CD4-positive, CD25-positive, alpha-beta regulatory T cell (primary cell): ENCODE measurements around the gene LAIR1. TPM values are rescaled to one million over a fixed set of nuclear protein-coding genes. Genes with fewer than 3 reads are reported as not detected.
"Not testable (repeated sequence)": the region's sequence is repeated elsewhere in the genome, so short reads cannot be mapped to it uniquely, and the experiment has no call there.

Experiments used
- ATAC-seq, 2 donors: fragments of 150-1000 bp; cut with Tn5 transposase; one replicate each; pipeline ENCODE4 v1.10.0; 2021; ENCODE audit warnings: low read depth in 2 of 2, moderate number of reproducible peaks in 2 of 2, moderate library complexity in 1 of 2
- DNase-seq, 3 donors: peaks; one replicate each; pipeline versions ENCODE4 v3.0.0 to v3.0.0-alpha.2; 2012 to 2022; ENCODE audit warnings: mixed read lengths in 1 of 3
- H3K27ac ChIP-seq: one replicate; pipeline ENCODE4 v1.7.0; 2013; ENCODE audit warnings: mild to moderate bottlenecking, low read length; ENCODE audit not compliant: insufficient read depth, poor library complexity, severe bottlenecking
- H3K27me3 ChIP-seq: one replicate; pipeline ENCODE4 v1.7.0; 2013; ENCODE audit warnings: low read length; ENCODE audit not compliant: control insufficient read depth, insufficient read depth
- H3K36me3 ChIP-seq: one replicate; pipeline ENCODE4 v1.7.0; 2013; ENCODE audit warnings: mild to moderate bottlenecking, low read length, moderate library complexity; ENCODE audit not compliant: control insufficient read depth, insufficient read depth
- H3K4me1 ChIP-seq: 2 replicates; pipeline ENCODE4 v1.7.0; 2013; ENCODE audit warnings: mild to moderate bottlenecking, low read length; ENCODE audit not compliant: insufficient read depth, control insufficient read depth, poor library complexity, severe bottlenecking
- H3K4me3 ChIP-seq: one replicate; pipeline ENCODE4 v1.7.0; 2013; ENCODE audit warnings: low read depth, mild to moderate bottlenecking, low read length, moderate library complexity
- H3K9me3 ChIP-seq, 2 experiments: 1 replicate in 1 of 2; 2 replicates in 1 of 2; pipeline ENCODE4 v1.7.0; 2013; ENCODE audit warnings: low read length in 2 of 2, mild to moderate bottlenecking in 1 of 2, moderate library complexity in 1 of 2; ENCODE audit not compliant: control insufficient read depth in 2 of 2
- H3K27ac Mint-ChIP-seq, 3 donors: one replicate each; pipeline ENCODE4 v1.8.0; 2020 to 2022; ENCODE audit warnings: mild to moderate bottlenecking in 3 of 3, mixed read lengths in 3 of 3, moderate library complexity in 2 of 3
- H3K27me3 Mint-ChIP-seq: one replicate; pipeline ENCODE4 v1.8.0; 2022; ENCODE audit warnings: mild to moderate bottlenecking, mixed read lengths
- H3K36me3 Mint-ChIP-seq: one replicate; pipeline ENCODE4 v1.8.0; 2020; ENCODE audit warnings: mixed read lengths
- H3K4me1 Mint-ChIP-seq, 4 donors: one replicate each; pipeline ENCODE4 v1.8.0; 2020 to 2022; ENCODE audit warnings: mixed read lengths in 4 of 4, mild to moderate bottlenecking in 1 of 4
- H3K4me3 Mint-ChIP-seq, 4 donors: one replicate each; pipeline ENCODE4 v1.8.0; 2020 to 2022; ENCODE audit warnings: mild to moderate bottlenecking in 4 of 4, mixed read lengths in 4 of 4, moderate library complexity in 3 of 4
- H3K9me3 Mint-ChIP-seq, 7 donors: one replicate each; pipeline ENCODE4 v1.8.0; 2020 to 2022; ENCODE audit warnings: mixed read lengths in 7 of 7, mild to moderate bottlenecking in 3 of 7, moderate library complexity in 2 of 7
- polyA plus RNA-seq, 4 donors: library from polyadenylated mRNA; unstranded; fragments of 300-500 nt; fragmentation: Illumina TruSeq; gene quantifications; one replicate each; pipeline ENCODE4 v1.2.3, GENCODE V29; 2021
- total RNA-seq: library from RNA; stranded (reverse); gene quantifications from one replicate; pipeline ENCODE4 v1.2.3, GENCODE V29; 2022

LAIR1 gene
- total and polyA plus RNA-seq, 5 donors from 2014 or later = 33.2 to 61.8 (median 42.4) TPM

DNA sequence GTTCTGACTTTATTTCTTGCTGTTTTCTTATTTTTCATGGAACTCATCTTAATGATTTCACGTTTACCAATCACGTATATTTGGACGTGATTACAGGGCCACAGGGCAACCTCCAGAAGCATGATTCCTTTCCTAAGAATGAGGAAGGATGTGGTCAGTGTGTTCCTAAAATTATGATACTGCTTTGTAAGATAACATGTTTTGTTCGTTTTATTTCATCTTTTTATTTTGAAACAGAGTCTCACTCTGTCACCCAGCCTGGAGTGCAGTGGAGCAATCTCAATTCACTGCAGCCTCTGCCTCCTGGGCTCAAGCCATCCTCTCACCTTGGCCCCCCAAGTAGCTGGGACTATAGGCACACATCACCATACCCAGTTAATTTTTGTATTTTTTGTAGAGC, 24.8 kb upstream of the LAIR1 start:
- no peaks in the 10 kb centered on the region for H3K36me3 Mint-ChIP-seq
- H3K27me3 Mint-ChIP-seq = peaks cover 21% of the 10 kb centered on the region
- H3K4me3 Mint-ChIP-seq = peak overlapping the region in 3 of 4 donors; percentile 48 to 91 (median 61)
- ATAC-seq (peak in 1 of 2 donors; percentile 11), DNase-seq (peak in 1 of 3 donors; percentile 74)
- Histone ChIP-seq H3K4me3 (peak overlapping the region; percentile 26), H3K27ac (no peak overlapping the region), H3K9me3 (no peaks in the 10 kb centered on the region), H3K36me3 (no peaks in the 10 kb centered on the region), H3K27me3 (no peaks in the 10 kb centered on the region), H3K4me1 (peaks cover 35% of the 10 kb centered on the region)
- H3K4me1 Mint-ChIP-seq = peaks cover 19 to 49% (median 33%) of the 10 kb centered on the region in 4 donors
- H3K27ac Mint-ChIP-seq = peak overlapping the region; percentile 75 to 94 (median 77)
- no peaks in the 10 kb centered on the region for H3K9me3 Mint-ChIP-seq

DNA sequence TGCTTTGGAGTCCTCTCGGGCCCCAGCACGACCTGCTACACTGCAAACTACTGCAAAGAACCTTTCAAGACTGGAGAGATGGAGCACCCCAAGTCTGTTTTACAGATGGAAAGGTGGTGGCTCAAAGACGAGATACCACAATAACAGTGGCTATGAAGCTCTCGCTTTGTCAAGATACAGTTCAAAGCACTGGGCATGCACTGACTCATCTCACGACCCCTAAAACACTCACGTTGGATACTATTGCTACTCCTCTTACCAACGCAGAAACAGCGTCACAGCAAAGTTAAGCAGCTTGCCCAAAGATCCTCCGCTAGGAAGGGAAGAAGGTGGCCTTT, 24.0 kb upstream of the LAIR1 start:
- no peaks in the 10 kb centered on the region for H3K36me3 Mint-ChIP-seq
- H3K36me3 ChIP-seq = no peaks in the 10 kb centered on the region
- H3K27ac Mint-ChIP-seq = peak overlapping the region; percentile 77 to 94 (median 88)
- peaks cover 35% of the 10 kb centered on the region for H3K4me1 ChIP-seq
- ATAC-seq (peak; percentile 19), DNase-seq (peak in 1 of 3 donors; percentile 27)
- peak overlapping the region; percentile 83 for H3K4me3 ChIP-seq
- peaks cover 16% of the 10 kb centered on the region for H3K27me3 Mint-ChIP-seq
- peak overlapping the region; percentile 90 to 99 (median 91) for H3K4me3 Mint-ChIP-seq
- H3K27ac ChIP-seq = peak overlapping the region; percentile 67
- H3K9me3 ChIP-seq = no peaks in the 10 kb centered on the region
- peaks cover 19 to 49% (median 33%) of the 10 kb centered on the region in 4 donors for H3K4me1 Mint-ChIP-seq
- H3K27me3 ChIP-seq = no peaks in the 10 kb centered on the region
- H3K9me3 Mint-ChIP-seq = no peaks in the 10 kb centered on the region

DNA sequence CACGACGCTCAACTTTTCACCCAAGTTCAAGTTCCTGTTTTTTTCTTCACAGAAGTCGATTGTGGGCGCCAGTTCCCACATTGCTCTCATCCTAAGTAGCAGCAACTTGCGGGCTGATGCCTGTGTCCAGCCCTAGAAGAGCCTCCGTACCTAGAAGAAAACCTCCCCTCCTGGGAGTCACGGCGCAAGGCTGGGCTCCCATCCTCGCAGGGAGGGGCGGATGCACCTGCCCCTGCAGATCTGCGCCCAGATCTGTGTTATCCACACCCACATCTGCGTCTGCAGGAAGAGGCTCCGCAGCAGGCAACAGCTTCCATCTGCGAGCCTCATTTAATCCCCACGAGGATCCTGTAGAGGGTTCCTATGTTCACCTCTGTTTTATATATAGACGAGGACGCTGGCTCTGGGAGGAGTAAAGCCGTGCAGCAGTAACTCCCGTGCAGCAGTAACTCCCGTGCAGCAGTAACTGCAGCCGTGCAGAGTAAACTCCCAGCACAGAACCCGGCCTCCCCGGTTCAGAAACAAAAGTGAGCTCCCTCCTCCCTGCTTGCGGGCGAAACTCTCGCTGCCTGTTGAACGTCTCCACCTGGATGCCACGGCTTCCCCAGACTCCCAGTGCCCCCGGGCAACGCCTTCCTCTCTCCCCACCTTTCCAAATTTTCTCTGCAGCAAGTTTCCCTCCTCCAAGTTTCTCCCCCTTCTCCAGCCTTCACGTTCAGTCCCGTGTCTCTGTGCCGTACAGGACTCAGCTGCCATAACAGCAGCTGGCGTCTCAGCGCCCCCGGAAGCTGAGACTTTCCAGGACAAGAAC, 23.5 kb upstream of the LAIR1 start:
- ATAC-seq (peak; percentile 64 to 65), DNase-seq (peak; percentile 6 to 75 (median 46))
- H3K36me3 Mint-ChIP-seq = no peaks in the 10 kb centered on the region
- H3K9me3 Mint-ChIP-seq = no peaks in the 10 kb centered on the region
- Histone ChIP-seq H3K27ac (peak overlapping the region; percentile 67), H3K9me3 (no peaks in the 10 kb centered on the region), H3K4me1 (peaks cover 39% of the 10 kb centered on the region), H3K36me3 (no peaks in the 10 kb centered on the region), H3K4me3 (peak overlapping the region; percentile 83), H3K27me3 (no peaks in the 10 kb centered on the region)
- peaks cover 15% of the 10 kb centered on the region for H3K27me3 Mint-ChIP-seq
- H3K4me3 Mint-ChIP-seq = peak overlapping the region; percentile 90 to 99 (median 91)
- peak overlapping the region; percentile 77 to 94 (median 88) for H3K27ac Mint-ChIP-seq
- peaks cover 19 to 52% (median 36%) of the 10 kb centered on the region in 4 donors for H3K4me1 Mint-ChIP-seq

DNA sequence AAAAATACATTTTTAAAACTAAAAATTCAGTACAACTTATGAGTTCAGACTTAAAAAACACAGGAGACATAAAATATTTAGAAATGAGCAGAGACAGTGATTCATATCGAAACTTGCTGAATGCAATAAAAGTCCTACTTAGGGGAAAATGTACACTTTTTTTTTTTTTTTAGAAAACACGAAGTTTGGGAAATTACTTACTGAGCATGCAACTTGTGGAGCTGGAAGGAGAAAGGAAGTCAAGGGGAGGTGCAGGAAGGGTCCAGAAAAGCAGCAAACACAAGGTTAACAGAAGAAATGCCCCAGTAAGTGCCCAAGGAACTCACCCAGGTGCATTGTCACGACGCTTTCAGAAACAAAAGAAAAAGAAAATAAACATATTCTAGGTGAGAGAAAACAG, 18.6 kb upstream of the LAIR1 start:
- no peak overlapping the region for H3K4me3 ChIP-seq
- no peaks in the 10 kb centered on the region for H3K36me3 ChIP-seq
- H3K9me3 Mint-ChIP-seq = peaks cover 0 to 7% (median 0%) of the 10 kb centered on the region in 7 donors
- peaks cover 16 to 48% (median 30%) of the 10 kb centered on the region in 4 donors for H3K4me1 Mint-ChIP-seq
- H3K27ac ChIP-seq = no peak overlapping the region
- H3K4me1 ChIP-seq = peaks cover 27% of the 10 kb centered on the region
- ATAC-seq (no peak), DNase-seq (peak in 1 of 3 donors; percentile 29)
- peak overlapping the region in 2 of 4 donors; percentile 40 to 49 for H3K4me3 Mint-ChIP-seq
- no peaks in the 10 kb centered on the region for H3K36me3 Mint-ChIP-seq
- H3K27ac Mint-ChIP-seq = peak overlapping the region in 1 of 3 donors; percentile 87
- peaks cover 15% of the 10 kb centered on the region for H3K27me3 Mint-ChIP-seq
- peaks cover 0 to 3% of the 10 kb centered on the region in 2 experiments for H3K9me3 ChIP-seq
- no peaks in the 10 kb centered on the region for H3K27me3 ChIP-seq

DNA sequence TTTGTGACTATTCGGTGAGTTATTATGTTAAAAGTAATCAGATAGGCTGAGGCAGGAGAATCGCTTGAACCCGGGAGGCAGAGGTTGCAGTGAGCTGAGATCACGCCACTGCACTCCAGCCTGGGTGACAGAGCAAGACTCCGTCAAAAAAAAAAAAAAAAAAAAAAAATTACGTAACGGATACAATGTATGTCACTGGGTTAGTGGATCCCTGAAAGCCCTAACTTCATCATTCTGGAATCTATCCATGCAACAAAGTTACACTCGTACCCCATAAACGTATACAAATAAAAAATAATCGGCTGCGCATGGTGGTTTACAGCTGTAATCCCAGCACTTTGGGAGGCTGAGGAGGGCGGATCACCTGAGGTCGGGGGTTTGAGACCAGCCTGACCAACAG, 17.3 kb upstream of the LAIR1 start:
- Mint-ChIP-seq H3K27me3 (peaks cover 13% of the 10 kb centered on the region), H3K4me1 (peaks cover 11 to 47% (median 27%) of the 10 kb centered on the region in 4 donors)
- not testable (repeated sequence) for H3K36me3 Mint-ChIP-seq, H3K9me3 ChIP-seq, H3K36me3 ChIP-seq, H3K27ac ChIP-seq, H3K4me3 Mint-ChIP-seq, H3K9me3 Mint-ChIP-seq, DNase-seq, H3K27ac Mint-ChIP-seq, H3K4me3 ChIP-seq, H3K27me3 ChIP-seq, ATAC-seq
- peaks cover 23% of the 10 kb centered on the region for H3K4me1 ChIP-seq

DNA sequence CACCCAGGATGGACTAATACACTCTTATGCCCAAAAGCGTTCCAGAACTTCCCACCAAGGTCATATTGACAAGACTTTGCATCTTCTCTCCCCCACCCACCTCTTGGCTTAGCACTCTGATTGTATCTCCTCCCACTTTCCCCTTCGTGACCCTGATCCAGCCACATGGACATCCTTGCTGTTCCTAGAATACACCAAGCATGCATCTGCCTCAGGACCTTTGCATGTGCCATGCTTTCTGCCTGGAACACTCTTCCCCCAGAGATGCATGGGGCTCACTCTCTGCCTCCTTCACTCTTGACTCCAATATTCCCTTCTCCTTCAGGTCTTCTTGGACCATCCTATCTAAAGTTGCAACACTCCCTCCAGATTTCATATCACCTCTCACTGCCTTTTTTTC, 16.2 kb upstream of the LAIR1 start:
- Histone ChIP-seq H3K9me3 (peaks cover 0 to 3% of the 10 kb centered on the region in 2 experiments), H3K36me3 (no peaks in the 10 kb centered on the region), H3K27me3 (no peaks in the 10 kb centered on the region), H3K4me3 (no peak overlapping the region), H3K4me1 (peaks cover 30% of the 10 kb centered on the region), H3K27ac (no peak overlapping the region)
- Mint-ChIP-seq H3K36me3 (no peaks in the 10 kb centered on the region), H3K4me3 (peak overlapping the region in 1 of 4 donors; percentile 20), H3K27me3 (peaks cover 13% of the 10 kb centered on the region), H3K27ac (peak overlapping the region in 1 of 3 donors; percentile 17), H3K9me3 (peaks cover 0 to 7% (median 0%) of the 10 kb centered on the region in 7 donors), H3K4me1 (peaks cover 11 to 56% (median 34%) of the 10 kb centered on the region in 4 donors)
- DNase-seq = no peak
- ATAC-seq = no peak

DNA sequence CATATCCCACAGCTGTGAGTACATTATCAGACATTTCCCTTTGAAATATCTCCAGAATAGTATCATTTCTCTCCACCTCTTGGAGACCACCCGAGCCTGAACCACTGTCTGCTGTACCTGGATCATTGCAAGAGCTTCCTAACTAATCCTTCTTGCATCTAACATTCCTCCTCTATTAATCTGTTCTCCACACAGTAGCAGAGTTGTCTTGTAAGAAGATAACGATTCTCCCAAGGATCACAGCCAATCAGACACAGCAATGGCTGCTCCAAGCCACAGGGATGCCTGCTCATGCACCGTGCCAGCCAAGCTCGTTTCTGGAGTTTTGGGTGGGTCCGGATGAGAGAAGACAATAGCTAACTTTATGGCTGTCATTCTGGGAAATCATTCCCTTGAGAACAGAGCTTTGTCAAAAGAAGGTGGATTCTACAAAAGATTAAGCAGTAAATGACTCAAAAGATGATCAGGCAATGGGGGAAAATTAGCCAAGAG, 14.5 kb upstream of the LAIR1 start:
- peaks cover 0 to 7% (median 0%) of the 10 kb centered on the region in 7 donors for H3K9me3 Mint-ChIP-seq
- no peak for ATAC-seq
- H3K4me3 Mint-ChIP-seq = peak overlapping the region in 1 of 4 donors; percentile 28
- peaks cover 11 to 64% (median 41%) of the 10 kb centered on the region in 4 donors for H3K4me1 Mint-ChIP-seq
- Histone ChIP-seq H3K4me1 (peaks cover 45% of the 10 kb centered on the region), H3K4me3 (no peak overlapping the region), H3K9me3 (peaks cover 0 to 3% of the 10 kb centered on the region in 2 experiments), H3K27ac (no peak overlapping the region), H3K27me3 (no peaks in the 10 kb centered on the region), H3K36me3 (no peaks in the 10 kb centered on the region)
- H3K27me3 Mint-ChIP-seq = peaks cover 13% of the 10 kb centered on the region
- no peaks in the 10 kb centered on the region for H3K36me3 Mint-ChIP-seq
- DNase-seq = no peak
- no peak overlapping the region for H3K27ac Mint-ChIP-seq
